GM23338 (cell line): ENCODE results near the gene PAPPA. TPM values are rescaled to one million over a fixed set of nuclear protein-coding genes. Genes with fewer than 3 reads are reported as not detected.

ENCODE experiments used
- ATAC-seq: fragments of 200-7000 bp; cut with Tn5 transposase; 3 replicates; pipeline ENCODE4 v1.9.1; 2020
- DNase-seq: peaks from one replicate; pipeline ENCODE4 v3.0.0-alpha.2; 2015; ENCODE audit warnings: low spot score
- H2AFZ ChIP-seq: fragments of 200-600 bp; sonication (generic); 2 replicates; pipeline ENCODE4 v1.8.0; 2016; ENCODE audit warnings: antibody characterized with exemption, mild to moderate bottlenecking, moderate library complexity
- H3F3A ChIP-seq: fragments of 200-600 bp; sonication (generic); replicated peaks from 2 replicates; pipeline ENCODE4 v1.8.0; 2017; ENCODE audit warnings: antibody characterized with exemption, mixed run types, low read depth
- H3K27ac ChIP-seq: fragments of 200-600 bp; sonication (generic); 2 replicates; pipeline ENCODE4 v1.6.1; 2016; ENCODE audit warnings: low read depth
- H3K27me3 ChIP-seq: fragments of 200-600 bp; sonication (generic); 2 replicates; pipeline ENCODE4 v1.8.0; 2016; ENCODE audit warnings: mild to moderate bottlenecking, mixed run types, moderate library complexity; ENCODE audit not compliant: insufficient read depth
- H3K36me3 ChIP-seq: fragments of 200-600 bp; sonication (generic); 2 replicates; pipeline ENCODE4 v1.8.0; 2016; ENCODE audit warnings: mild to moderate bottlenecking; ENCODE audit not compliant: insufficient read depth
- H3K4me1 ChIP-seq: fragments of 200-600 bp; sonication (generic); 2 replicates; pipeline ENCODE4 v1.8.0; 2016; ENCODE audit warnings: mild to moderate bottlenecking, moderate library complexity; ENCODE audit not compliant: insufficient read depth
- H3K4me2 ChIP-seq: fragments of 200-600 bp; sonication (generic); 2 replicates; pipeline ENCODE4 v1.7.1; 2017; ENCODE audit warnings: mixed run types
- H3K4me3 ChIP-seq: fragments of 200-600 bp; sonication (generic); 2 replicates; pipeline ENCODE4 v1.6.1; 2016; ENCODE audit warnings: mixed run types
- H3K79me2 ChIP-seq: fragments of 200-600 bp; sonication (generic); replicated peaks from 2 replicates; pipeline ENCODE4 v1.8.0; 2017; ENCODE audit warnings: mild to moderate bottlenecking; ENCODE audit not compliant: insufficient read depth
- H3K9me2 ChIP-seq: fragments of 200-600 bp; sonication (generic); 2 replicates; pipeline ENCODE4 v1.8.0; 2017; ENCODE audit not compliant: insufficient read depth
- H4K20me1 ChIP-seq: fragments of 200-600 bp; sonication (generic); replicated peaks from 2 replicates; pipeline ENCODE4 v1.8.0; 2017; ENCODE audit warnings: mild to moderate bottlenecking; ENCODE audit not compliant: insufficient read depth
- H3K27ac Mint-ChIP-seq: 2 replicates; pipeline ENCODE4 v1.8.0; 2020; ENCODE audit warnings: inconsistent platforms, mild to moderate bottlenecking, moderate library complexity, mixed read lengths
- H3K27me3 Mint-ChIP-seq: 3 replicates; pipeline ENCODE4 v1.8.0; 2022; ENCODE audit warnings: low read depth, mild to moderate bottlenecking, moderate library complexity, mixed read lengths, inconsistent platforms; ENCODE audit not compliant: insufficient read depth, poor library complexity
- H3K36me3 Mint-ChIP-seq: 3 replicates; pipeline ENCODE4 v1.8.0; 2021; ENCODE audit warnings: low read depth, mild to moderate bottlenecking, inconsistent platforms, moderate library complexity, mixed read lengths
- H3K4me1 Mint-ChIP-seq: 3 replicates; pipeline ENCODE4 v1.8.0; 2020; ENCODE audit warnings: mild to moderate bottlenecking, inconsistent platforms, mixed read lengths
- H3K4me3 Mint-ChIP-seq: 3 replicates; pipeline ENCODE4 v1.8.0; 2021; ENCODE audit warnings: moderate library complexity, mild to moderate bottlenecking, inconsistent platforms, mixed read lengths
- H3K9me3 Mint-ChIP-seq: 3 replicates; pipeline ENCODE4 v1.8.0; 2020; ENCODE audit warnings: moderate library complexity, mild to moderate bottlenecking, inconsistent platforms, mixed read lengths
- EZH2 ChIP-seq: fragments of 200-600 bp; sonication (generic); IDR thresholded peaks from one replicate; pipeline ENCODE4 v1.8.0; 2017; ENCODE audit warnings: antibody characterized with exemption, mild to moderate bottlenecking, low read depth; ENCODE audit not compliant: unreplicated experiment
- NANOG ChIP-seq: IDR thresholded peaks from 2 replicates; pipeline ENCODE4 v1.6.1; 2016; ENCODE audit warnings: antibody characterized with exemption, borderline replicate concordance
- ZNF114 ChIP-seq: fragments of 250-450 bp; sonication (Bioruptor Pico); IDR thresholded peaks from 2 replicates; pipeline ENCODE4 v1.5.0; 2020; ENCODE audit warnings: mild to moderate bottlenecking, moderate library complexity
- polyA plus RNA-seq: library from polyadenylated mRNA; unstranded; fragments of >200 nt; fragmentation: Nextera tagmentation; extraction: Ambion mirVana; gene quantifications from 2 replicates; pipeline ENCODE4 v1.2.1, GENCODE V29; 2016
- total RNA-seq: library from RNA; depleted of rRNA; stranded (reverse); fragments of >200 nt; shearing (Covaris generic); gene quantifications from 2 replicates; pipeline ENCODE4 v1.2.3, GENCODE V29; 2014
- TF ChIP-seq, protein P1 (sequence below), 2 experiments: fragments of 200-600 bp in 1 of 2; sonication (generic) in 1 of 2; conservative IDR thresholded peaks; 2 replicates each; pipeline versions ENCODE4 v1.5.1 to v1.6.1; 2016 to 2017; ENCODE audit warnings: antibody characterized with exemption in 2 of 2, low read depth in 2 of 2, mild to moderate bottlenecking in 2 of 2, moderate library complexity in 1 of 2
- TF ChIP-seq, protein P2 (sequence below): fragments of 250-450 bp; sonication (Bioruptor Pico); IDR thresholded peaks from 2 replicates; pipeline ENCODE4 v1.5.0; 2020; ENCODE audit warnings: mild to moderate bottlenecking, moderate library complexity

PAPPA gene
- total and polyA plus RNA-seq, 2 experiments from 2014 or later = 0.38 to 0.66 TPM

DNA sequence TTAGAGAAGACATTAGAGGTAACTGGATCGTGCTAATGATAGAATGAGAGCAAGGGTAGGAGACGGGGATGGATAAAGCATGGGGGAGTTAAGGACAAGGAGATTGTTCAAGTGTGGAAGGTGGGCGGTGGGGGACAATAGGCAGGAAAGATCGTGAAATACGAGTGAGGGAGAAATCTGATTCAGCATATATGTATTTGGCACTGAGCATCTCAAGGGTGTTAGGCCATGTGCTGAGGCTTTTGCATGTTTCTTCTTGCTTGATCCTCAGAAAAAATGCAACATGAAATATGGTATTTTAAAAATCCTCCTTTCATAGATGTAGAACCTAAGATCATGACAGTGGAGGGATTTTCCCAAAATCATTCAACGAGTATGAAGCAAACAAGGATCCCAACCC is 240.5 kb downstream of the PAPPA start:
- Histone ChIP-seq H3K36me3 (no peaks in the 10 kb centered on the region), H3K4me2 (no peak overlapping the region), H3K79me2 (no peaks in the 10 kb centered on the region), H3K27ac (no peak overlapping the region), H2AFZ (no peak overlapping the region), H3F3A (no peaks in the 10 kb centered on the region), H4K20me1 (no peaks in the 10 kb centered on the region), H3K4me3 (no peak overlapping the region), H3K27me3 (no peaks in the 10 kb centered on the region), H3K9me2 (0 out of 2 replicates have a peak, but pooled peaks cover 14% of the 10 kb centered on the region), H3K4me1 (no peaks in the 10 kb centered on the region)
- H3K4me3 Mint-ChIP-seq = no peak overlapping the region
- no peaks in the 10 kb centered on the region for H3K9me3 Mint-ChIP-seq
- H3K4me1 Mint-ChIP-seq = peaks cover 11% of the 10 kb centered on the region; the same call in 2 of the 3 replicates
- H3K27me3 Mint-ChIP-seq = peaks cover 4% of the 10 kb centered on the region
- no peaks in the 10 kb centered on the region for H3K36me3 Mint-ChIP-seq
- DNase-seq (no peak), ATAC-seq (no peak)
- TF ChIP-seq ZNF114 (CRISPR knock-in tag) (no peak), NANOG (no peak), EZH2 (no peak)
- TF ChIP-seq, protein P1, sequence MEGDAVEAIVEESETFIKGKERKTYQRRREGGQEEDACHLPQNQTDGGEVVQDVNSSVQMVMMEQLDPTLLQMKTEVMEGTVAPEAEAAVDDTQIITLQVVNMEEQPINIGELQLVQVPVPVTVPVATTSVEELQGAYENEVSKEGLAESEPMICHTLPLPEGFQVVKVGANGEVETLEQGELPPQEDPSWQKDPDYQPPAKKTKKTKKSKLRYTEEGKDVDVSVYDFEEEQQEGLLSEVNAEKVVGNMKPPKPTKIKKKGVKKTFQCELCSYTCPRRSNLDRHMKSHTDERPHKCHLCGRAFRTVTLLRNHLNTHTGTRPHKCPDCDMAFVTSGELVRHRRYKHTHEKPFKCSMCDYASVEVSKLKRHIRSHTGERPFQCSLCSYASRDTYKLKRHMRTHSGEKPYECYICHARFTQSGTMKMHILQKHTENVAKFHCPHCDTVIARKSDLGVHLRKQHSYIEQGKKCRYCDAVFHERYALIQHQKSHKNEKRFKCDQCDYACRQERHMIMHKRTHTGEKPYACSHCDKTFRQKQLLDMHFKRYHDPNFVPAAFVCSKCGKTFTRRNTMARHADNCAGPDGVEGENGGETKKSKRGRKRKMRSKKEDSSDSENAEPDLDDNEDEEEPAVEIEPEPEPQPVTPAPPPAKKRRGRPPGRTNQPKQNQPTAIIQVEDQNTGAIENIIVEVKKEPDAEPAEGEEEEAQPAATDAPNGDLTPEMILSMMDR (conservative IDR thresholded peaks at IDR 0.05; ENCODE audit: low read depth in 2 of 2) = no peak
- TF ChIP-seq, protein P2, sequence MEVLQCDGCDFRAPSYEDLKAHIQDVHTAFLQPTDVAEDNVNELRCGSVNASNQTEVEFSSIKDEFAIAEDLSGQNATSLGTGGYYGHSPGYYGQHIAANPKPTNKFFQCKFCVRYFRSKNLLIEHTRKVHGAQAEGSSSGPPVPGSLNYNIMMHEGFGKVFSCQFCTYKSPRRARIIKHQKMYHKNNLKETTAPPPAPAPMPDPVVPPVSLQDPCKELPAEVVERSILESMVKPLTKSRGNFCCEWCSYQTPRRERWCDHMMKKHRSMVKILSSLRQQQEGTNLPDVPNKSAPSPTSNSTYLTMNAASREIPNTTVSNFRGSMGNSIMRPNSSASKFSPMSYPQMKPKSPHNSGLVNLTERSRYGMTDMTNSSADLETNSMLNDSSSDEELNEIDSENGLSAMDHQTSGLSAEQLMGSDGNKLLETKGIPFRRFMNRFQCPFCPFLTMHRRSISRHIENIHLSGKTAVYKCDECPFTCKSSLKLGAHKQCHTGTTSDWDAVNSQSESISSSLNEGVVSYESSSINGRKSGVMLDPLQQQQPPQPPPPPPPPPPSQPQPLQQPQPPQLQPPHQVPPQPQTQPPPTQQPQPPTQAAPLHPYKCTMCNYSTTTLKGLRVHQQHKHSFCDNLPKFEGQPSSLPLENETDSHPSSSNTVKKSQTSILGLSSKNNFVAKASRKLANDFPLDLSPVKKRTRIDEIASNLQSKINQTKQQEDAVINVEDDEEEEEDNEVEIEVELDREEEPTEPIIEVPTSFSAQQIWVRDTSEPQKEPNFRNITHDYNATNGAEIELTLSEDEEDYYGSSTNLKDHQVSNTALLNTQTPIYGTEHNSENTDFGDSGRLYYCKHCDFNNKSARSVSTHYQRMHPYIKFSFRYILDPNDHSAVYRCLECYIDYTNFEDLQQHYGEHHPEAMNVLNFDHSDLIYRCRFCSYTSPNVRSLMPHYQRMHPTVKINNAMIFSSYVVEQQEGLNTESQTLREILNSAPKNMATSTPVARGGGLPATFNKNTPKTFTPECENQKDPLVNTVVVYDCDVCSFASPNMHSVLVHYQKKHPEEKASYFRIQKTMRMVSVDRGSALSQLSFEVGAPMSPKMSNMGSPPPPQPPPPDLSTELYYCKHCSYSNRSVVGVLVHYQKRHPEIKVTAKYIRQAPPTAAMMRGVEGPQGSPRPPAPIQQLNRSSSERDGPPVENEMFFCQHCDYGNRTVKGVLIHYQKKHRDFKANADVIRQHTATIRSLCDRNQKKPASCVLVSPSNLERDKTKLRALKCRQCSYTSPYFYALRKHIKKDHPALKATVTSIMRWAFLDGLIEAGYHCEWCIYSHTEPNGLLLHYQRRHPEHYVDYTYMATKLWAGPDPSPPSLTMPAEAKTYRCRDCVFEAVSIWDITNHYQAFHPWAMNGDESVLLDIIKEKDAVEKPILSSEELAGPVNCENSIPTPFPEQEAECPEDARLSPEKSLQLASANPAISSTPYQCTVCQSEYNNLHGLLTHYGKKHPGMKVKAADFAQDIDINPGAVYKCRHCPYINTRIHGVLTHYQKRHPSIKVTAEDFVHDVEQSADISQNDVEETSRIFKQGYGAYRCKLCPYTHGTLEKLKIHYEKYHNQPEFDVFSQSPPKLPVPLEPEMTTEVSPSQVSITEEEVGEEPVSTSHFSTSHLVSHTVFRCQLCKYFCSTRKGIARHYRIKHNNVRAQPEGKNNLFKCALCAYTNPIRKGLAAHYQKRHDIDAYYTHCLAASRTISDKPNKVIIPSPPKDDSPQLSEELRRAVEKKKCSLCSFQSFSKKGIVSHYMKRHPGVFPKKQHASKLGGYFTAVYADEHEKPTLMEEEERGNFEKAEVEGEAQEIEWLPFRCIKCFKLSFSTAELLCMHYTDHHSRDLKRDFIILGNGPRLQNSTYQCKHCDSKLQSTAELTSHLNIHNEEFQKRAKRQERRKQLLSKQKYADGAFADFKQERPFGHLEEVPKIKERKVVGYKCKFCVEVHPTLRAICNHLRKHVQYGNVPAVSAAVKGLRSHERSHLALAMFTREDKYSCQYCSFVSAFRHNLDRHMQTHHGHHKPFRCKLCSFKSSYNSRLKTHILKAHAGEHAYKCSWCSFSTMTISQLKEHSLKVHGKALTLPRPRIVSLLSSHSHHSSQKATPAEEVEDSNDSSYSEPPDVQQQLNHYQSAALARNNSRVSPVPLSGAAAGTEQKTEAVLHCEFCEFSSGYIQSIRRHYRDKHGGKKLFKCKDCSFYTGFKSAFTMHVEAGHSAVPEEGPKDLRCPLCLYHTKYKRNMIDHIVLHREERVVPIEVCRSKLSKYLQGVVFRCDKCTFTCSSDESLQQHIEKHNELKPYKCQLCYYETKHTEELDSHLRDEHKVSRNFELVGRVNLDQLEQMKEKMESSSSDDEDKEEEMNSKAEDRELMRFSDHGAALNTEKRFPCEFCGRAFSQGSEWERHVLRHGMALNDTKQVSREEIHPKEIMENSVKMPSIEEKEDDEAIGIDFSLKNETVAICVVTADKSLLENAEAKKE (CRISPR knock-in tag) = no peak
- H3K27ac Mint-ChIP-seq = no peak overlapping the region
